ENCODE results near the gene BNC2.

The BNC2 gene

DNA sequence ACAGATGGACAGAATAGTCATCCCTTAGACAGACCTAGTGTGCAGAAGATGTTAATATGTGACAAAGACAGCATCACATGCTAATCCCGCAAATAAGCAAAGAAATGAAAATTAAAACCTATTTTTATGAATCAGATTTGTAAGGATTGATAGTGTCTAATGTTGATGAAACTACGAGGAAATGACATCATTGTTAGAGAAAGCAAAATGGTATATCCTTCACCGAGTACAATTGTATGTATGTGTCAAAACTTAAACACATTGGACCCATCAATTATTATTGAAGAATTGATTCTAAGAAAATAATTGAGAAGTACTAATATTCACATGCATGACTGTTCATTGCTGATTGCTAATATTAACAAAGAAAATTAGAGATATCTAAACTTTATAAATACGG is 493.2 kb downstream of the BNC2 start:
- TF ChIP-seq, protein P1, sequence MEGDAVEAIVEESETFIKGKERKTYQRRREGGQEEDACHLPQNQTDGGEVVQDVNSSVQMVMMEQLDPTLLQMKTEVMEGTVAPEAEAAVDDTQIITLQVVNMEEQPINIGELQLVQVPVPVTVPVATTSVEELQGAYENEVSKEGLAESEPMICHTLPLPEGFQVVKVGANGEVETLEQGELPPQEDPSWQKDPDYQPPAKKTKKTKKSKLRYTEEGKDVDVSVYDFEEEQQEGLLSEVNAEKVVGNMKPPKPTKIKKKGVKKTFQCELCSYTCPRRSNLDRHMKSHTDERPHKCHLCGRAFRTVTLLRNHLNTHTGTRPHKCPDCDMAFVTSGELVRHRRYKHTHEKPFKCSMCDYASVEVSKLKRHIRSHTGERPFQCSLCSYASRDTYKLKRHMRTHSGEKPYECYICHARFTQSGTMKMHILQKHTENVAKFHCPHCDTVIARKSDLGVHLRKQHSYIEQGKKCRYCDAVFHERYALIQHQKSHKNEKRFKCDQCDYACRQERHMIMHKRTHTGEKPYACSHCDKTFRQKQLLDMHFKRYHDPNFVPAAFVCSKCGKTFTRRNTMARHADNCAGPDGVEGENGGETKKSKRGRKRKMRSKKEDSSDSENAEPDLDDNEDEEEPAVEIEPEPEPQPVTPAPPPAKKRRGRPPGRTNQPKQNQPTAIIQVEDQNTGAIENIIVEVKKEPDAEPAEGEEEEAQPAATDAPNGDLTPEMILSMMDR (IDR thresholded peaks at IDR 0.05; ENCODE audit: low read depth, low read length): no peak
- no peaks in the 10 kb centered on the region for H3K36me3 ChIP-seq
- H3K9me3 ChIP-seq: no peaks in the 10 kb centered on the region
- H3K27me3 ChIP-seq: no peaks in the 10 kb centered on the region
- DNase-seq: no peak
- no peaks in the 10 kb centered on the region for H3K4me1 ChIP-seq
- H3K4me3 ChIP-seq (ENCODE audit: low read depth, low read length): no peak overlapping the region

DNA sequence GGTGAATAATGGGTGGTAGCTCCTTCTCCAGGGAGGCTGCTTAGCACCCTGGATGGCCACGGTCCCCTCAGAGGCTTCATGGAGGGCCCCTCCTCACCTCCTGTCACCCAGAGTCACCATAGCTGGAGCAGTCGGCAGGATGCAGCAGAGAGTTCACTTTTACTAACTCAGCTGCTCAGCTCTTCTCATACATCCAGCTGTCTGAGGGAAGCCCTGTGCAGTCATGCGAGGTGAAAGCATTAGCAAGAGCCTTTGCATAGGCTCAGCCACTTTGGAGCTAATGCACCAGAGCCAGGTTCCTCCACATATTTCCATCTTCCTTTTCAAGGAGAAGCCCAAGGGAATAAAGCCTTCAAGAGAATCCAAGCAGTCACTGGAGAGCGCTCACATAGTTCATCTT is 499.2 kb downstream of the BNC2 start:
- Histone ChIP-seq H3K9me3 (no peaks in the 10 kb centered on the region), H3K36me3 (no peaks in the 10 kb centered on the region), H3K4me3 (ENCODE audit: low read depth, low read length) (no peak overlapping the region), H3K4me1 (no peaks in the 10 kb centered on the region), H3K27me3 (no peaks in the 10 kb centered on the region)
- TF ChIP-seq, protein P1 (IDR thresholded peaks at IDR 0.05; ENCODE audit: low read depth, low read length): no peak
- no peak for DNase-seq

DNA sequence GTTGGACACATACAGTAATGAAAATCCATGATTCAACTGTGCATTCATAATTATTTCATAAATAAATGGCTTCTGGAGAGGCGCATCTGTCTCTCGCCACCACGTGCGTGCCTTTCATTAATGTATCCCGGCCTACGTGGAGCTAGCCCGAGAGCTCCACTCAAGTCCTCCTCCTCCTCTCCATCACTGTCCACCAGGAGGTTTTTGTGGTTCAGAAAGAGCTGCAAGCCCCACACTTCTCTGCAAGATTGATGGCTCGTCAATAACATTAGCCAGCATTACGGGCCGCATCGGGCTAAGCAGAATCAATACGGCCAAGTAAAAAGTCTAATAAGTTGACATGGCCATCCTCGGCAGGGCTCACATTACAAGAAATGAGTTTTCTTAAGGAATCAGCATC is 499.8 kb downstream of the BNC2 start:
- H3K36me3 ChIP-seq: no peaks in the 10 kb centered on the region
- no peak for DNase-seq
- no peaks in the 10 kb centered on the region for H3K4me1 ChIP-seq
- no peak overlapping the region for H3K4me3 ChIP-seq (ENCODE audit: low read depth, low read length)
- TF ChIP-seq, protein P1 (IDR thresholded peaks at IDR 0.05; ENCODE audit: low read depth, low read length): no peak
- H3K27me3 ChIP-seq: no peaks in the 10 kb centered on the region
- no peaks in the 10 kb centered on the region for H3K9me3 ChIP-seq

DNA sequence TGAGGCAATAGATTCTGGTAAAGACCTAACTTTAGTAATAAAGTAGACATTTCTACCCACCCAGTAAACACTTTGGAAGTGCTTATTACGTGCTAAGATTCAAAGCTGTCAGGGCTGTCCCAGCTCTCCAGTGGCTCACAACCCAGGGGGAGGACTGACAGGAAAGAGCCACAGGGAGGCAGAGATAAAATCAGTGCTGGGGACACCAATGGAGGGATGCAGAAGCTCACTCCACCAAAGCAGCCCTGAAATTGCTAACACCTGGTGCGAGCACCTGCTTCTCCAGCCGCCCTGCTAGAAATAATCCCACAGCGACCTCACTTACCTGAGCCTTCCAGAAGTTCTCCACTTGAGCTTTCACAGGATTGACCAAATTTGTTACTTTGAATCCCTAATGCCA is 501.0 kb downstream of the BNC2 start:
- no peaks in the 10 kb centered on the region for H3K9me3 ChIP-seq
- peaks cover 4% of the 10 kb centered on the region; the same call in 1 of the 2 replicates for H3K4me1 ChIP-seq
- no peak for DNase-seq
- no peak overlapping the region for H3K4me3 ChIP-seq (ENCODE audit: low read depth, low read length)
- TF ChIP-seq, protein P1 (IDR thresholded peaks at IDR 0.05; ENCODE audit: low read depth, low read length): no peak
- no peaks in the 10 kb centered on the region for H3K27me3 ChIP-seq
- H3K36me3 ChIP-seq: no peaks in the 10 kb centered on the region

DNA sequence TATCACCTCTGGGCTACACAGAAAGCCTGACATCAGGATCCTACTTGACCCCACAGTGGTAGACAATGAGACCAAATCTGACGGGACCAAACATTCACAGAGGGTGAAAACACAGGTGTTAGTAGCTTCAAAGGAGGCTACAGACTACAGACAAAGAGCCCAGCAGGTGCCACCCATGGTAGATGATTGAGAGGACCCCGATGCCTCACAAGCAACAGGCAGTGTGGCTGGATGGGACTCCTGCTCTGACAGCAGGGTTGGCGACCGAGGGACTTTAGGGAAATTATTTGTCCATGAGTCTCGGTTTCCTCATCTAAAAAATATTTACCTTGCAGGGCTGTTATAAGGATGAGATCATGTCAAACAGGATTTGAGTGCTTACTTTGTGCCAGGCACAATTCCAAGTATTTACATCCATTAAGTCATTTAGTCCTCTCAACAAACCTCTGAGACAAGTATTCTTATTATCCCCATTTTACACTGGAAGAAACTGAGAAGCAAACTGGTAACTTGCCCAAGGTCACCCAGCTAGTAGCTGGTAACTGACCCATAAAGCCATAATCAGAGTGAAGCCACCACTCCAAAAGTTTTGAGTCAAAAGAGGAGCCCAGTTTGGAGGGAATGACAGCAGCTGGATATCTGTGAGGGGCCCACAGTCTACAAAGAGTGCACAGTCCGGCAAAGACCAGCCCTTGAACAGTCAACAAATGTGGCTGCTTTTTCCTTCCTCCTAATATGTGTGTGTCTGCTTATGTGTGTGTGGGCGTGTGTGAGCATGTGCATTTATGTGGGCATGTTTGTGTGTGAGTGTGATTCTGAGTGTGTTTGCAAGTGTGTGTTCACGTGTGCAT is 502.0 kb downstream of the BNC2 start:
- H3K9me3 ChIP-seq: no peaks in the 10 kb centered on the region
- no peak for DNase-seq
- H3K36me3 ChIP-seq: no peaks in the 10 kb centered on the region
- TF ChIP-seq, protein P1 (IDR thresholded peaks at IDR 0.05; ENCODE audit: low read depth, low read length): no peak
- H3K4me3 ChIP-seq (ENCODE audit: low read depth, low read length): no peak overlapping the region
- peaks cover 6% of the 10 kb centered on the region; the same call in 1 of the 2 replicates for H3K4me1 ChIP-seq
- H3K27me3 ChIP-seq: no peaks in the 10 kb centered on the region

DNA sequence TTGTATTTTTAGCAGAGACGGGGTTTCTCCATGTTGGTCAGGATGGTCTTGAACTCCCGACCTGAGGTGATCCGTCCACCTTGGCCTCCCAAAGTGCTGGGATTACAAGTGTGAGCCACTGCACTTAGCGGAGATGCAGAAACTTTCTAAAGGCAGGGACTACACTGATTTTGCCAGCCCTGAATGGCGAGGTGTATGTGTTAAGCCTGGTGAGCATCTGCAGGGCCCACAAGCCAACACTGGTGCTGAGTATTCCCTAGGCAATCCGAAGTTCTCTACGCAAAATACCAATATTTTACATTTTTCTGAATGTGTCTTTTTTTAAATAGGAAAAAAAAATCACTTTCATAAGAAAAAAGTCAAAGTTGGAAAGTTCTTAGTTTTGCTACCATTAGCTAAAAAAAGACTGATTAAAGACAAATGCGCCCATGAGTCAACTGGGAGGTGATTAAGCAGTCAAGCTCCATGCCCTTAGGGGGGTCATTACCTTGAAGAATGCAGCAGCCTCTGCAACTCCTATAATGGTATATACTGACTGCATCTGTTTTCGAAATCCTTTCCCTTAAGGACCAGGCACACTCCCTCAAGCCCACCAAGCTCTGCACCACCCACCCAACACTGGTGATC is 502.8 kb downstream of the BNC2 start:
- Histone ChIP-seq H3K36me3 (no peaks in the 10 kb centered on the region), H3K4me3 (ENCODE audit: low read depth, low read length) (no peak overlapping the region), H3K4me1 (peaks cover 6% of the 10 kb centered on the region; the same call in 1 of the 2 replicates), H3K27me3 (no peaks in the 10 kb centered on the region), H3K9me3 (no peaks in the 10 kb centered on the region)
- no peak for DNase-seq
- TF ChIP-seq, protein P1 (IDR thresholded peaks at IDR 0.05; ENCODE audit: low read depth, low read length): no peak
